ENCODE data around the gene TMED8.

TMED8 gene

GRCh38 chr14:77296155-77296554, 80.7 kb downstream of the TMED8 start:
- DNase-seq (ENCODE audit: low read depth): no peak

- peak; percentile 80 for DNase-seq (ENCODE audit: low read depth)
Measured at GRCh38 chr14:77290705-77291104, 86.2 kb downstream of the TMED8 start.

- no peak for DNase-seq (ENCODE audit: low read depth)
Measured at GRCh38 chr14:77286576-77286975, 90.3 kb downstream of the TMED8 start.
